ENCODE measurements around the gene VTI1A. TPM values are rescaled to one million over a fixed set of nuclear protein-coding genes. Genes with fewer than 3 reads are reported as not detected.

The VTI1A gene
- total and polyA plus RNA-seq, 9 donors: 7.8 to 48.2 (median 20.0) TPM

- H3K9me3 ChIP-seq: no peaks in the 10 kb centered on the region
- no peak for DNase-seq
- TF ChIP-seq POLR2A (IDR thresholded peaks at IDR 0.05): no peak
- TF ChIP-seq CTCF (IDR thresholded peaks at IDR 0.05): no peak
- no peak for TF ChIP-seq EP300 (IDR thresholded peaks at IDR 0.05)
- no peaks in the 10 kb centered on the region for H3K27me3 ChIP-seq
- intact Hi-C loops (cut with DNase I): no loop called here
- peak overlapping the region in 1 of 2 donors; percentile 48 for H3K27ac ChIP-seq
- no peak overlapping the region for H3K4me3 ChIP-seq
- peaks cover 14% of the 10 kb centered on the region for H3K4me1 ChIP-seq (ENCODE audit: insufficient read depth)
- H3K36me3 ChIP-seq: no peaks in the 10 kb centered on the region
- 21 to 32% (median 28%) methylated on average over 4 of the region's 4 CpGs for WGBS, 3 donors
These were observed 369.0 kb downstream of the VTI1A start for GRCh38 chr10:112816033-112816430.

GRCh38 chr10:112816891-112817290 is 369.9 kb downstream of the VTI1A start:
- intact Hi-C loops (cut with DNase I): no loop called here
- Histone ChIP-seq H3K36me3 (no peaks in the 10 kb centered on the region), H3K4me1 (ENCODE audit: insufficient read depth) (peaks cover 14% of the 10 kb centered on the region), H3K9me3 (no peaks in the 10 kb centered on the region), H3K27ac (peak overlapping the region in 1 of 2 donors; percentile 48), H3K27me3 (no peaks in the 10 kb centered on the region), H3K4me3 (no peak overlapping the region)
- no peak for TF ChIP-seq EP300 (IDR thresholded peaks at IDR 0.05)
- no peak for TF ChIP-seq CTCF (IDR thresholded peaks at IDR 0.05)
- no peak for TF ChIP-seq POLR2A (IDR thresholded peaks at IDR 0.05)
- WGBS, 3 donors: 14 to 35% (median 27%) methylated on average over 13 of the region's 13 CpGs
- DNase-seq: peak in 1 of 5 donors; percentile 37

DNA sequence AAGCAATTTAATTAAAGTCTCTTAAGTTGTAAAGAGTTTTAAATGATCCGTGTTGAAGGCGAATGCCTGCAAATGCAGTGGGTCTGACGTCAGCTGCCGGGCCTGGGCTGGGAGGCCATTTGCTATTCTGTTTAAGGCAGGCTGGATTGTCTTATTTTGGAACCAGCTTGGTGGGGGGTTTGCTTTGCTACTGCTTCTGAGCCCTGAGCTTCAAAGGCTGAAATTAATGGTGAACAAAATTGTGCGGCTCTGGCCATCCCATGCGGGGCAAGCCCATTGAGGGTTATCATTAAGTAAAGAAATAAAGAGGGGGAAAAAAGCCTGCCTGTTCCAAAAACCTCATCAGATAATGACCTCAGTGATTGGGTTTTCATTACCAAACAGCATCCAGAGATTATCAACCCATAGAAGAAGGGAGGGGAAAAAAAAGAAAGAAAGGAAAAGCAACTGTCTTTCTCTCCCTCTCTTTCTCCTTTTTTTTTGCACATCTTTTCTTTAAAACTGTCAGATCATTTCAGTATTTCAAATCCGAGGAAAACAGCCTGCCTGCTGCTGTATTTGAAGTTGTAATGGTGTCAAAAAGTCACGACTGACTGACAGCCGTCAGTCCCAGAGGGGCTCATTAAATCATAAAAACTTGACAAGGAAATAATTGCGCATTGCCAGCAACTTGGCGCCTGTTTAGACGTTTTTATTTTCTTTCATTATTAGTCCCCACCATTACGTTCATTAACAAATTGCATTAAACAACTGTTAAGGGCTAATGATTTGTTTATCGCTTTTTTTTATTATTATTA is 371.2 kb downstream of the VTI1A start:
- intact Hi-C loops (cut with DNase I): no loop called here

GRCh38 chr10:112819231-112819630 is 372.2 kb downstream of the VTI1A start:
- H3K36me3 ChIP-seq: no peaks in the 10 kb centered on the region
- TF ChIP-seq EP300 (IDR thresholded peaks at IDR 0.05): no peak
- TF ChIP-seq CTCF (IDR thresholded peaks at IDR 0.05): no peak
- no peak for TF ChIP-seq POLR2A (IDR thresholded peaks at IDR 0.05)
- H3K4me1 ChIP-seq (ENCODE audit: insufficient read depth): peaks cover 8% of the 10 kb centered on the region
- no peak overlapping the region for H3K27ac ChIP-seq
- 86 to 97% (median 94%) methylated on average over 7 of the region's 7 CpGs for WGBS, 3 donors
- DNase-seq: no peak
- H3K9me3 ChIP-seq: no peaks in the 10 kb centered on the region
- H3K4me3 ChIP-seq: no peak overlapping the region
- H3K27me3 ChIP-seq: no peaks in the 10 kb centered on the region
- intact Hi-C loops (cut with DNase I): no loop called here

More for the DNA sequence above, 371.2 kb downstream of the VTI1A start:
- Histone ChIP-seq H3K4me3 (no peak overlapping the region), H3K4me1 (ENCODE audit: insufficient read depth) (peaks cover 8% of the 10 kb centered on the region), H3K9me3 (no peaks in the 10 kb centered on the region), H3K27me3 (no peaks in the 10 kb centered on the region), H3K36me3 (no peaks in the 10 kb centered on the region), H3K27ac (no peak overlapping the region)
- WGBS, 3 donors: 92 to 94% (median 92%) methylated on average over 14 of the region's 14 CpGs
- TF ChIP-seq EP300 (IDR thresholded peaks at IDR 0.05): no peak
- TF ChIP-seq CTCF (IDR thresholded peaks at IDR 0.05): no peak
- no peak for TF ChIP-seq POLR2A (IDR thresholded peaks at IDR 0.05)
- peak in 1 of 5 donors; percentile 5 for DNase-seq

Measured in ovary (tissue), 9 donors.